ENCODE data around the gene ZBTB24.

- TF ChIP-seq POLR2A (IDR thresholded peaks at IDR 0.05; ENCODE audit: low read depth, low read length) (no peak), MYC (IDR thresholded peaks at IDR 0.05; ENCODE audit: low read depth, low read length) (no peak), CTCF (IDR thresholded peaks at IDR 0.05; ENCODE audit: extremely low read depth in 1 of 2, insufficient read depth in 1 of 2, low read depth in 1 of 2, low read length in 2 of 2) (no peak), EZH2 (IDR thresholded peaks at IDR 0.05; ENCODE audit: borderline replicate concordance, low read depth, low read length, severe bottlenecking) (no peak), FOS (IDR thresholded peaks at IDR 0.05; ENCODE audit: borderline replicate concordance, insufficient read depth, low read length) (no peak)
Observed at GRCh38 chr6:109483735-109484057, 677 bp upstream of the ZBTB24 start.

Data from endothelial cell of umbilical vein (primary cell).